NCI-H1105 treated with DMSO at 0.1 percent for 48 hours (cell line): ENCODE results near the gene ZNF384.
"Not testable (repeated sequence)": the region's sequence is repeated elsewhere in the genome, so short reads cannot be mapped to it uniquely, and the experiment has no call there.

ENCODE experiments used
- DNase-seq: peaks from one replicate; lab custom pipeline; 2025; lab: John Stamatoyannopoulos, UW

ZNF384 gene

GRCh38 chr12:6688999-6689882 lies at the start of gene ZNF384:
Gene ZNF384 (minus strand): TSS chr12:6689375. CDS start chr12:6679520, 9,855 bp downstream.
- peak; percentile 99 for DNase-seq

GRCh38 chr12:6736754-6737153 lies 47.6 kb upstream of the ZNF384 start:
- DNase-seq, result no peak

DNA sequence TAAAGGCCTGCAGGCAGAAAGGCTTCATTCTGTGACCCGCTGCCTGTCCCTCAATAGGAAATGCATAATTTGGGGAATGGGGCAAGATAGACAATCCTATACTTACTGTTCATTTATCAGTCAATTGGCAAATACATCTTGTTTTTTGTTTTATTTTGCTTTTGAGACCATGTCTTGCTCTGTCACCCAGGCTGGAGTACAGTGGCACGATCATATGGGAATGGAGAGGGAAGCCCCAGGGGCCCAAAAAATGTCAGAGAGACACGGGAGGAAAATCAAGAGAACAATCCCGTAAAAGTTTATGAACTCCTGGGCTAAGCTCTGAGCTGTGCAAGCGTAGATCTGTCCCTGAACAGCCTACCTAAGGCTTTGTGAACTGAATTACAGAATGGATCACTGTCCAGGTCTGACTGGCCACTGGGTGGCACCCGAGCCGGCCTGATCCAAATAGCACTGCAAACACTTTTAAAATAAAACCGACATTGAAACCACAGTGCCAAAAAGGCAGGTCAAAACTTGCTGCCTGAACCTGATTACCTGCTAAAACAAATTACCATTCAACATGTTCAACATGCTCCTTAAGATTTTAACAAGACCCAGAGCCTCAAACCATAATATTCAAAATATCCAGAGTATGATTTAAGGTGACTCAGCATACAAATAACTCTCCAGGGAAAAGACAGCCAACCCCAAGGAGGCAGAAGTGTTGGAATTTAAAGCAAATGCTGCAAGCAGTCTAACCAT lies 46.4 kb upstream of the ZNF384 start:
- DNase-seq, result peak; percentile 85

- no peak for DNase-seq
Observed at GRCh38 chr12:6734506-6735387, 45.6 kb upstream of the ZNF384 start.

DNA sequence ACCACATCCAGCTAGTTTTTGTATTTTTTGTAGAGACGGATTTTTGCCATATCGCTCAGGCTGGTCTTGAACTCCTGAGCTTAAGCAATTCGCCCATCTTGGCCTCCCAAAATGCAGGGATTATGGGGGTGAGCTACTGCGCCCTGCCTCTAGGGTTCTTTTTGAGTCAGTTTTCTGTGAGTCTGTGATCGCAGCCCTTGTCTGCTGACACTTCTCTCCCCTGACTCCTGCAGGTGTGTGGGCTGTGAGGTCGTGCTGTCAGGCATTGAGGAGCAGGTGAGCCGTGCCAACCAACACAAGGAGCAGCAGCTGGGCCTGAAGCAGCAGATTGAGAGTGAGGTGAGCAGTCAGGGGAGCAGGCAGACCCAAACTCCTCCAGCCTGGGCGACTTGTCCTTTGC lies 41.0 kb upstream of the ZNF384 start:
- no peak for DNase-seq

- no peak for DNase-seq
Observed at GRCh38 chr12:6729186-6729585, 40.0 kb upstream of the ZNF384 start.

GRCh38 chr12:6725350-6725749 lies 36.2 kb upstream of the ZNF384 start:
- no peak for DNase-seq

- no peak for DNase-seq
Observed at GRCh38 chr12:6724409-6724797, 35.2 kb upstream of the ZNF384 start.

- DNase-seq, result peak; percentile 99
Observed at GRCh38 chr12:6723607-6724408, 34.6 kb upstream of the ZNF384 start, which contains the start of gene COPS7A. Gene COPS7A (plus strand): TSS chr12:6724046. CDS start chr12:6724657, 611 bp downstream.

DNA sequence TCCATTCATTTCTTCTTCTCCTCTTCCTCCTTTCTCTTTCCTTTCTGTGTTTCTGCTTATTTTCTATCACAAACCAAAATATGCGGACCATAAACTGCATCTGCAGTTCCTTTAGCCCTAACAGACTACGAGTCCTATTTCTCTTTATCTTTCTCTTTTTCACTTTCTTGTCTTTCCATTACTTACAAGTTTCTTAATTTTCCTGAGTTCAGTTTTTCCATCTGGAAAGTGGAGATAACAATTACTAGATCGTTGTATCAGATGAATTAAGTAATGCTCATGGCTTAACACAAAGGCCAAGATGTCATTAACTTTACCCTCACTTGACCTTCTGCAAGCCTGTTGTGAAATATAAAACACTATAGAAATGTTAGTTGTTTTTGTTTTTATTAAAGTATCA lies 33.7 kb upstream of the ZNF384 start:
- DNase-seq, result no peak

GRCh38 chr12:6716874-6717437 lies 27.8 kb upstream of the ZNF384 start:
- DNase-seq, result no peak

DNA sequence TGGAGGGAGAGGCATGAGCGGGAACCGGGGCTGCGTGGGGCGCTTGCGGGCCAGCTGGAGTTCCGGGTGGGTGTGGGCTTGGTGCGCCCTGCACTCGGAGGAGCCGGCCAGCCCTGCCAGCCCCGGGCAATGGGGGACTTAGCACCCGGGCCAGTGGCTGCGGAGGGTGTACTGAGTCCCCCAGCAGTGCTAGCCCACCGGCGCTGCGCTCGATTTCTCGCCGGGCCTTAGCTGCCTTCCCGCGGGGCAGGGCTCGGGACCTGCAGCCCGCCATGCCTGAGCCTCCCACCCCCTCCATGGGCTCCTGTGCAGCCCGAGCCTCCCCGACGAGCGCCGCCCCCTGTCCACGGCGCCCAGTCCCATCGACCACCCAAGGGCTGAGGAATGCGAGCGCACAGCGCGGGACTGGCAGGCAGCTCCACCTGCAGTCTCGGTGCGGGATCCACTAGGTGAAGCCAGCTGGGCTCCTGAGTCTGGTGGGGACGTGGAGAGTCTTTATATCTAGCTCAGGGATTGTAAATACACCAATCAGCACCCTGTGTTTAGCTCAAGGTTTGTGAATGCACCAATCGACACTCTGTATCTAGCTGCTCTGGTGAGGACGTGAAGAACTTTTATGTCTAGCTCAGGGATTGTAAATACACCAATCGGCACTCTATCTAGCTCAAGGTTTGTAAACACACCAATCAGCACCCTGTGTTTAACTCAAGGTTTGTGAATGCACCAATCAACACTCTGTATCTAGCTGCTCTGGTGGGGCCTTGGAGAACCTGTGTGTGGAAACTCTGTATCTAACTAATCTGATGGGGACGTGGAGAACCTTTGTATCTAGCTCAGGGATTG lies 27.1 kb upstream of the ZNF384 start:
- DNase-seq, result not testable (repeated sequence)

- no peak for DNase-seq
Observed at GRCh38 chr12:6708960-6709394, 19.8 kb upstream of the ZNF384 start.

DNA sequence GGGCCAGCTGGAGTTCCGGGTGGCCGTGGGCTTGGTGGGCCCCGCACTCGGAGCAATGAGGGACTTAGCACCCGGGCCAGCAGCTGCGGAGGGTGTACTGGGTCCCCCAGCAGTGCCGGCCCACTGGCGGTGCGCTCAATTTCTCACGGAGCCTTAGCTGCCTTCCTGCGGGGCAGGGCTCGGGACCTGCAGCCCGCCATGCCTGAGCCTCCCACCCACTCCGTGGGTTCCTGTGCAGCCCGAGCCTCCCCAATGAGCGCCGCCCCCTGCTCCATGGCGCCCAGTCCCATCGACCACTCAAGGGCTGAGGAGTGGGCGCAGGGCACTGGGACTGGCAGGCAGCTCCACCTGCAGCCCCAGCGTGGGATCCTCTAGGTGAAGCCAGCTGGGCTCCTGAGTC lies 19.2 kb upstream of the ZNF384 start:
- not testable (repeated sequence) for DNase-seq

- no peak for DNase-seq
Observed at GRCh38 chr12:6703631-6704030, 14.5 kb upstream of the ZNF384 start.

- no peak for DNase-seq
Observed at GRCh38 chr12:6701078-6701768, 12.0 kb upstream of the ZNF384 start.

- peak; percentile 36 for DNase-seq
Observed at GRCh38 chr12:6700646-6701051, 11.5 kb upstream of the ZNF384 start, which contains the start of gene PIANP. Gene PIANP (minus strand): TSS chr12:6700815. CDS start chr12:6698061, 2,754 bp downstream.

DNA sequence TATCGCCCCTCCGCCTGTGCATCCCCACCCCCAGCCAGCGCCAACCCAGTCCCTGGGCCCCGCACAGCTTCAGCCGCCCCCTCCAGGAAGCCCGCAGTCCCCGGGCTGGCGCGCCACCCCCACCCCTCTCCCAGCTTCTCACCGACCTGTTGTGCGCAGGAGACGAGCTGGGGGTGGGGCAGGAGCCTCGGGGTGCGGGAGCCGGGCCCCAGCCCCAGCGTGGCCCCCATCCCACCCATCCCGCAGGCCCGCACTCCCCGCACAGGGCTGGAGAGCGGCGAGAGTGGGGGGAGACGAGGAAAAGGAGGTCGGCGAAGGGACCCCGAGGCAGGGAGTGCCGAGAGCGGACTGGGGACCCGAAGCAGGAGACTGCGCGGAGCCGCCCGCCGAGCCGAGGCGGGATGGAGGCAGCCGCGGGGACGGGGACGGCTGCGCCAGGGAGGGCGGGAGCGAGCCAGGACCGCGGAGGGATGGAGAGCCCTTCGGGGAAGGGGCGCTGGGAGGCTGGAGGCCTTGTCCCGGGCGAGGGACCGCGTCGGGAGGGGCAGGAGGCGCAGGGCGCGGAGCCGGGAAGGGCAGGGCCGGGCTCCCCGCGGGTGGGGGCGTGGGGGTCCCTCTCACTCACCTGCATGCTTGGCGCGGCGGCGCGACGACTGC lies 10.9 kb upstream of the ZNF384 start:
- DNase-seq, result peak; percentile 19
